Left lung (tissue), 10 donors: Measurements from ENCODE around the gene HSF2BP. TPM values are rescaled to one million over a fixed set of nuclear protein-coding genes. Genes with fewer than 3 reads are reported as not detected.
"Not testable (repeated sequence)": the region's sequence is repeated elsewhere in the genome, so short reads cannot be mapped to it uniquely, and the experiment has no call there.

Experiments used
- ATAC-seq: fragments of 200-7000 bp; cut with Tn5 transposase; one replicate; pipeline ENCODE4 v1.9.1; 2020; ENCODE audit warnings: moderate library complexity
- DNase-seq, 4 donors: peaks; one replicate each; pipeline ENCODE4 v3.0.0-alpha.2; 2013 to 2020
- H3K27ac ChIP-seq, 2 donors: fragments of 200-600 bp; sonication (generic) in 1 of 2; one replicate each; pipeline versions ENCODE4 v1.5.0 to v1.8.0; 2020 to 2021
- H3K27me3 ChIP-seq, 2 donors: fragments of 200-600 bp; sonication (generic) in 1 of 2; one replicate each; pipeline versions ENCODE4 v1.5.0 to v1.8.0; 2020 to 2021
- H3K36me3 ChIP-seq, 2 donors: fragments of 200-600 bp; sonication (generic) in 1 of 2; one replicate each; pipeline versions ENCODE4 v1.5.0 to v1.8.0; 2020 to 2021
- H3K4me1 ChIP-seq, 2 donors: fragments of 200-600 bp; one replicate each; pipeline ENCODE4 v1.8.0; 2021
- H3K4me3 ChIP-seq, 2 donors: fragments of 200-600 bp; sonication (generic) in 1 of 2; one replicate each; pipeline versions ENCODE4 v1.5.0 to v1.8.0; 2020 to 2021; ENCODE audit warnings: mild to moderate bottlenecking in 1 of 2
- H3K9me3 ChIP-seq, 2 donors: fragments of 200-600 bp; sonication (generic) in 1 of 2; one replicate each; pipeline versions ENCODE4 v1.5.0 to v1.8.0; 2020 to 2021
- intact Hi-C, 2 donors: fragments of 100-400 bp; cut with DNase I; formaldehyde crosslinking; loops; one replicate each; pipeline versions ENCODE4 v1.11.2 to v1.14.2; 2022
- polyA plus RNA-seq, 6 donors: library from polyadenylated mRNA; unstranded; fragments of 120-200 nt; gene quantifications; one replicate each; pipeline ENCODE4 v1.2.1, GENCODE V29; 2013; ENCODE audit not compliant: insufficient read length in 6 of 6
- total RNA-seq, 2 donors: library from RNA; stranded (reverse); fragmentation: NEBNext Ultra II Directional; extraction: Animal tissue kit (Norgen Biotek cat#: 25700); gene quantifications; one replicate each; pipeline ENCODE4 v1.2.1, GENCODE V29; 2021
- TF ChIP-seq, protein P1 (sequence below), 2 donors: fragments of 200-600 bp; sonication (generic) in 1 of 2; IDR thresholded peaks; one replicate each; pipeline versions ENCODE4 v1.5.0 to v1.8.0; 2021; ENCODE audit warnings: antibody characterized with exemption in 2 of 2
- donor health status: DM: no; HTN: yes; CAD: no.
- donor health status: DM: no; HTN: no; CAD: no.

The HSF2BP gene
- total and polyA plus RNA-seq, 8 donors = 0.29 to 1.7 (median 1.2) TPM

- Histone ChIP-seq H3K27me3 (no peaks in the 10 kb centered on the region), H3K27ac (no peak overlapping the region), H3K9me3 (no peaks in the 10 kb centered on the region), H3K4me3 (no peak overlapping the region), H3K4me1 (peaks cover 0 to 15% of the 10 kb centered on the region in 2 donors), H3K36me3 (no peaks in the 10 kb centered on the region)
- TF ChIP-seq, protein P1, sequence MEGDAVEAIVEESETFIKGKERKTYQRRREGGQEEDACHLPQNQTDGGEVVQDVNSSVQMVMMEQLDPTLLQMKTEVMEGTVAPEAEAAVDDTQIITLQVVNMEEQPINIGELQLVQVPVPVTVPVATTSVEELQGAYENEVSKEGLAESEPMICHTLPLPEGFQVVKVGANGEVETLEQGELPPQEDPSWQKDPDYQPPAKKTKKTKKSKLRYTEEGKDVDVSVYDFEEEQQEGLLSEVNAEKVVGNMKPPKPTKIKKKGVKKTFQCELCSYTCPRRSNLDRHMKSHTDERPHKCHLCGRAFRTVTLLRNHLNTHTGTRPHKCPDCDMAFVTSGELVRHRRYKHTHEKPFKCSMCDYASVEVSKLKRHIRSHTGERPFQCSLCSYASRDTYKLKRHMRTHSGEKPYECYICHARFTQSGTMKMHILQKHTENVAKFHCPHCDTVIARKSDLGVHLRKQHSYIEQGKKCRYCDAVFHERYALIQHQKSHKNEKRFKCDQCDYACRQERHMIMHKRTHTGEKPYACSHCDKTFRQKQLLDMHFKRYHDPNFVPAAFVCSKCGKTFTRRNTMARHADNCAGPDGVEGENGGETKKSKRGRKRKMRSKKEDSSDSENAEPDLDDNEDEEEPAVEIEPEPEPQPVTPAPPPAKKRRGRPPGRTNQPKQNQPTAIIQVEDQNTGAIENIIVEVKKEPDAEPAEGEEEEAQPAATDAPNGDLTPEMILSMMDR (IDR thresholded peaks at IDR 0.05) = no peak
- intact Hi-C loops = no loop called here
- DNase-seq (no peak), ATAC-seq (no peak)
These were observed 85.4 kb downstream of the HSF2BP start for GRCh38 chr21:43573921-43574320.

DNA sequence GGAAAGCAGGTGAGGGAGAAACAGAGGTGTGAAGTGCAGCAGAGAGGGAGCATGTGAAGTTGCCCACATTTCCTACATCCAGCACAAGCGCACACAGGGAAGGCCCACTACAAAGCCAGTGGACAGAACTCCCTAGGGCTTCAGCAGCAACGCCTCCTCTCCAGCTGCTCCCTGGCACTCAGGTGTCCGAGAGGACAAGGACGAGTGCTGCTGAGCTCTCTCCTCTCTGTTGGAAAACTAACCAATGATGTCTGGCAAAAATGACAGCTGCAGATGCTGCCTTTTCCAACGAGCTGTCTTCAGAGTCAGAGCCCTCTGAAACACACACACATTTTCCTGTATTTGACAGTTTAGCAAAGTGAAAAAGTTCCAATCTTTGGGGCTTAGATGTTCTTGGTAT is 86.8 kb downstream of the HSF2BP start:
- Histone ChIP-seq H3K4me3 (no peak overlapping the region), H3K4me1 (peaks cover 0 to 15% of the 10 kb centered on the region in 2 donors), H3K9me3 (no peaks in the 10 kb centered on the region), H3K27ac (no peak overlapping the region), H3K27me3 (no peaks in the 10 kb centered on the region), H3K36me3 (no peaks in the 10 kb centered on the region)
- intact Hi-C loops = no loop called here
- ATAC-seq (no peak), DNase-seq (no peak)
- TF ChIP-seq, protein P1 (IDR thresholded peaks at IDR 0.05) = no peak

GRCh38 chr21:43571976-43572375 is 87.3 kb downstream of the HSF2BP start:
- Histone ChIP-seq H3K27ac (no peak overlapping the region), H3K4me3 (no peak overlapping the region), H3K9me3 (no peaks in the 10 kb centered on the region), H3K4me1 (peaks cover 0 to 15% of the 10 kb centered on the region in 2 donors), H3K27me3 (no peaks in the 10 kb centered on the region), H3K36me3 (no peaks in the 10 kb centered on the region)
- TF ChIP-seq, protein P1 (IDR thresholded peaks at IDR 0.05) = no peak
- ATAC-seq = no peak
- DNase-seq = no peak
- intact Hi-C loops = no loop called here

DNA sequence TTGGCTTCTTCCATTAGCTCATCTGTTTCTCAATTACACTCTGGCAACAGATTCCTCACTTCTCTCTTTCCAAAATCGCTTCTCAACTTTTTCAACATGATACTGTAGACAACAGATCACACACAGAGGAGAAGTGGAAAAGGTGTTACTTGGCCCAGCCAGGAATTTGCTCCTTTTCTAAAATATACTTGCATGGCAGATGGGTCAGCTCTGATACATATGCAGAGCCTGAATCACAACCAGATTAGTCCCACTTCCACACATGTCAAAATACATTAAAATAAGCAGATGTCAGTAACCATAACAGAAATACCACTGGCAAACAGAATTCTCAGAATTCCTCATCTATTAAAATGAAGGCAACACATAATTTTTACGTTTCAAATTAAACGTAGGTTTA is 89.1 kb downstream of the HSF2BP start:
- DNase-seq, H3K4me3 ChIP-seq, H3K27ac ChIP-seq, H3K9me3 ChIP-seq, intact Hi-C loops, ATAC-seq, H3K4me1 ChIP-seq, H3K27me3 ChIP-seq, H3K36me3 ChIP-seq: not testable (repeated sequence)

GRCh38 chr21:43562451-43562850 is 96.8 kb downstream of the HSF2BP start:
- H3K27me3 ChIP-seq, H3K4me1 ChIP-seq, intact Hi-C loops, H3K9me3 ChIP-seq, ATAC-seq, H3K36me3 ChIP-seq, H3K4me3 ChIP-seq, H3K27ac ChIP-seq, DNase-seq: not testable (repeated sequence)

DNA sequence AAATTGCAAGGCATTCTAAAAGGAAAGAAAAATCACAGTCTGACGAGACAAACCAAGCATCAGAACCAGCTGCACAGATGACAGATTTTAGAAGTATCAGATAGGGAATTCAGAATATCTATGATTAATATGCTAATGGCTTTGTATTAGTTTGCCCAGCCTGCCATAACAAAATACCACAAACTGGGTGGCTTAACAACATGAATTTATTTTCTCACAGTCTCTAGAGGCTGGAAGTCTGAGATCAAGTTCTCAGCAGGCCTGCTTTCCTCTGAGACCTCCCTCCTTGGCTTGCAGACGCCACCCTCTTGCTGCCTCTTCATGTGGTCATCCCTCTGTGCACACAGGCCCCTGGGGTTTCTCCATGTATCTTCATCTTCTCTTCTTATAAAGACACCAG is 118.7 kb downstream of the HSF2BP start:
- H3K9me3 ChIP-seq, H3K4me1 ChIP-seq, H3K36me3 ChIP-seq, H3K4me3 ChIP-seq, H3K27ac ChIP-seq, DNase-seq, intact Hi-C loops, ATAC-seq, H3K27me3 ChIP-seq: not testable (repeated sequence)

GRCh38 chr21:43522495-43523131 is 136.7 kb downstream of the HSF2BP start:
- H3K4me1 ChIP-seq, H3K9me3 ChIP-seq, DNase-seq, intact Hi-C loops, H3K27ac ChIP-seq, H3K4me3 ChIP-seq, H3K27me3 ChIP-seq, H3K36me3 ChIP-seq: not testable (repeated sequence)
- ATAC-seq = peak; percentile 82

DNA sequence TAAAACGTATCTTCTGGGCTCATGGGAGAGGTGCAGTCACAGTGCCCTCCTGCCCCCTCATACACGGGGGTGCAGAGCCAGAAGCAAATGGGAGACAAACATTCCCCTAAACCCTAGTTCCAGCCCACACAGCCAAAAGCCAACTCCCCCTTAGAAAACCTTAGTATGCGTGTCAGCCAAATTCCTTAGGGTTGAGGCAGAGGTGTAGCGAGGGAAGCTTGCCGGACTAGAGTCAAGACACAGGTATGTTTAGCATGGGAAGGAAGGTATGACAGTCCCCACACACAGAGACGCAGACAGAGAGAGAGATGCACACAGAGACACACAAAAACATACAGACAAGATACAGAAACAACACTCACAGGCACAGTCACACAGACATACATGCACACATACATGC is 141.6 kb downstream of the HSF2BP start:
- H3K36me3 ChIP-seq, H3K27ac ChIP-seq, intact Hi-C loops, H3K4me1 ChIP-seq, H3K4me3 ChIP-seq, H3K9me3 ChIP-seq, H3K27me3 ChIP-seq, DNase-seq: not testable (repeated sequence)
- peak; percentile 43 for ATAC-seq

GRCh38 chr21:43516860-43517627 is 142.2 kb downstream of the HSF2BP start:
- H3K4me3 ChIP-seq, H3K4me1 ChIP-seq, H3K9me3 ChIP-seq, H3K27me3 ChIP-seq, DNase-seq, H3K27ac ChIP-seq, H3K36me3 ChIP-seq, intact Hi-C loops: not testable (repeated sequence)
- ATAC-seq = peak; percentile 84

DNA sequence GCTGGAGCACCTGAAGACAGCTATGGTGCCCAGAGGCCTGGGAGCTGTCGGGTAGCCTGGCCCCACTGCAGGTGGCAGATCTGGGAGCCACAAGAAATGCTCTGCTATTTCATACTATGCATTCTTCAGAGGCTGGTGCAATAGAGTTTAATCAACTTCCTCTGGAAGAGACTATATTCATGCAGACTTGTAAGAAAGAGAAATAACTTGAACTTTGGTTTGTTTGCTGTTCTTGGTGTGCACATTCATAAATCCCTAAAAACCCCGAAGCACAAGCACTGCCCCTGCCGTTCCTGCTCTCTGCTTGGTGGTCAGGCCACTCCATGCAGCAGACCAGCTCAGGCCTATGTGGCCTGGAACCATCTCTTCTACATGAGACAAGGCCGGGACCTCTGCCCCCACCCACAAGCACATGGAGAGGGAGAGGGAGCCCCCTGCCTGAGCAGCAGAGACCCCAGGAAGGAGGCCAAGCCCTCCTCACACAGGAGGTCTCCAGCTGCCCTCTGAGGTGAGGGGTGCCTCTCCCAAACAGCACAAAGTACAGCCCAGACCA is 142.9 kb downstream of the HSF2BP start:
- ATAC-seq = peak; percentile 3
- H3K27ac ChIP-seq, intact Hi-C loops: not testable (repeated sequence)

More for the DNA sequence above, 142.9 kb downstream of the HSF2BP start:
- not testable (repeated sequence) for H3K9me3 ChIP-seq, H3K4me1 ChIP-seq, H3K36me3 ChIP-seq, DNase-seq, H3K27me3 ChIP-seq, H3K4me3 ChIP-seq
